Measurements from ENCODE around the gene ZNF670.

GRCh38 chr1:247060771-247061170, 17.8 kb downstream of the ZNF670 start:
- TF ChIP-seq CTCF (IDR thresholded peaks at IDR 0.05) (no peak), NRF1 (IDR thresholded peaks at IDR 0.05; ENCODE audit: low read depth, low read length) (no peak), TAF1 (IDR thresholded peaks at IDR 0.05; ENCODE audit: borderline replicate concordance, low read depth, low read length) (no peak), USF2 (IDR thresholded peaks at IDR 0.05; ENCODE audit: borderline replicate concordance, low read depth, low read length) (no peak), RAD21 (IDR thresholded peaks at IDR 0.05; ENCODE audit: low read length) (no peak), ZBTB33 (IDR thresholded peaks at IDR 0.05; ENCODE audit: borderline replicate concordance, low read depth) (no peak), TCF12 (IDR thresholded peaks at IDR 0.05) (no peak), RFX5 (IDR thresholded peaks at IDR 0.05; ENCODE audit: low read length) (no peak)
- TF ChIP-seq, protein P1, sequence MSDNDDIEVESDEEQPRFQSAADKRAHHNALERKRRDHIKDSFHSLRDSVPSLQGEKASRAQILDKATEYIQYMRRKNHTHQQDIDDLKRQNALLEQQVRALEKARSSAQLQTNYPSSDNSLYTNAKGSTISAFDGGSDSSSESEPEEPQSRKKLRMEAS (IDR thresholded peaks at IDR 0.05; ENCODE audit: low read depth) = no peak
- TF ChIP-seq, protein P2, sequence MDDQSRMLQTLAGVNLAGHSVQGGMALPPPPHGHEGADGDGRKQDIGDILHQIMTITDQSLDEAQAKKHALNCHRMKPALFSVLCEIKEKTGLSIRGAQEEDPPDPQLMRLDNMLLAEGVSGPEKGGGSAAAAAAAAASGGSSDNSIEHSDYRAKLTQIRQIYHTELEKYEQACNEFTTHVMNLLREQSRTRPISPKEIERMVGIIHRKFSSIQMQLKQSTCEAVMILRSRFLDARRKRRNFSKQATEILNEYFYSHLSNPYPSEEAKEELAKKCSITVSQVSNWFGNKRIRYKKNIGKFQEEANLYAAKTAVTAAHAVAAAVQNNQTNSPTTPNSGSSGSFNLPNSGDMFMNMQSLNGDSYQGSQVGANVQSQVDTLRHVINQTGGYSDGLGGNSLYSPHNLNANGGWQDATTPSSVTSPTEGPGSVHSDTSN (IDR thresholded peaks at IDR 0.05) = no peak

Data from SK-N-SH (cell line).